PFSK-1 (cell line): Measurements from ENCODE around the gene NINJ2.

ENCODE experiments used
- FOXP2 ChIP-seq: optimal IDR thresholded peaks from 2 replicates; pipeline ENCODE3; 2011; ENCODE audit warnings: borderline replicate concordance, control low read depth, inconsistent platforms; ENCODE audit not compliant: insufficient read depth; ENCODE audit errors: extremely low read length, extremely low read depth
- POLR2AphosphoS5 ChIP-seq: IDR thresholded peaks from 2 replicates; pipeline ENCODE4 v1.6.1; 2012; ENCODE audit warnings: low read depth, mild to moderate bottlenecking, control low read depth, low read length, moderate library complexity
- REST ChIP-seq, 2 experiments: IDR thresholded peaks; 2 replicates each; pipeline versions ENCODE4 v1.6.1 to v1.8.0; 2011 to 2012; ENCODE audit warnings: low read depth in 2 of 2, low read length in 2 of 2, control low read depth in 1 of 2, inconsistent platforms in 1 of 2, mild to moderate bottlenecking in 1 of 2, moderate library complexity in 1 of 2; ENCODE audit not compliant: insufficient read depth in 1 of 2
- SIN3A ChIP-seq: IDR thresholded peaks from 2 replicates; pipeline ENCODE4 v1.6.1; 2012; ENCODE audit warnings: mild to moderate bottlenecking, low read length, moderate library complexity, borderline replicate concordance; ENCODE audit not compliant: insufficient read depth
- TAF1 ChIP-seq: IDR thresholded peaks from 2 replicates; pipeline ENCODE4 v1.6.1; 2012; ENCODE audit warnings: low read length, control low read depth, borderline replicate concordance; ENCODE audit not compliant: insufficient read depth

The NINJ2 gene

GRCh38 chr12:604956-605355, 58.3 kb downstream of the NINJ2 start:
- no peak for TF ChIP-seq POLR2AphosphoS5
- TF ChIP-seq REST (IDR thresholded peaks at IDR 0.05; ENCODE audit: insufficient read depth in 1 of 2, low read depth in 2 of 2, low read length in 2 of 2) = no peak
- TF ChIP-seq SIN3A = no peak
- TF ChIP-seq TAF1 = no peak

- TF ChIP-seq REST (IDR thresholded peaks at IDR 0.05; ENCODE audit: insufficient read depth in 1 of 2, low read depth in 2 of 2, low read length in 2 of 2) (no peak), POLR2AphosphoS5 (no peak), SIN3A (no peak), TAF1 (no peak), FOXP2 (no peak)
Observed at GRCh38 chr12:602700-603068, 60.6 kb downstream of the NINJ2 start.

- TF ChIP-seq SIN3A (no peak), FOXP2 (no peak)
Observed at GRCh38 chr12:601976-602699, 61.1 kb downstream of the NINJ2 start.

- TF ChIP-seq SIN3A (no peak), TAF1 (no peak), FOXP2 (no peak), POLR2AphosphoS5 (no peak), REST (IDR thresholded peaks at IDR 0.05; ENCODE audit: insufficient read depth in 1 of 2, low read depth in 2 of 2, low read length in 2 of 2) (no peak)
Observed at GRCh38 chr12:599756-600155, 63.5 kb downstream of the NINJ2 start.

GRCh38 chr12:597926-598568, 65.2 kb downstream of the NINJ2 start:
- TF ChIP-seq REST (IDR thresholded peaks at IDR 0.05; ENCODE audit: insufficient read depth in 1 of 2, low read depth in 2 of 2, low read length in 2 of 2) (no peak), SIN3A (no peak), POLR2AphosphoS5 (no peak), TAF1 (no peak), FOXP2 (no peak)
